GM12874 (cell line): ENCODE measurements around the gene CCDC116.

ENCODE experiments used
- TF ChIP-seq, protein P1 (sequence below): IDR thresholded peaks from 2 replicates; pipeline ENCODE4 v1.5.1; 2011; ENCODE audit warnings: low read depth, mild to moderate bottlenecking, control low read depth, low read length, moderate library complexity; ENCODE audit not compliant: insufficient read depth

Gene CCDC116

DNA sequence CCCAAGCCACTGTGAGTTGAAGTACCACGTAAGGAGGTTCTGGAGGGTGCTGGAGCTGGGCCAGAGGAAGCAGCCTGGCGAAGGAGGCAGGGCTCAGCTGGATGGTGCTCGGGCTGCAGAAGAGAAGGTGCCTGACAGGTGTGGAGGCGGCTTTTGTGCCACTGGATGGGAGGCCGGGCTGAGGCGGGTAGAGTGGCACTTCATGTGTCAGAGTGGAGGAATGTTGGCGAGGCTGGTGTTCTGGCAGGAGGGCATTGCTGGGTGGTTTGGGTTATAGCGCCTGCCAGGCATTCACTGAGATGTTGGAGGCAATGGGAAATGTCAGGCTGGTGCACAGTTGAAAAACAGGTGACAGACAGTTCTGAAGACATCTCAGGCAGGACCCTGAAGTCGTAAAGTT, 40.9 kb upstream of the CCDC116 start:
- TF ChIP-seq, protein P1, sequence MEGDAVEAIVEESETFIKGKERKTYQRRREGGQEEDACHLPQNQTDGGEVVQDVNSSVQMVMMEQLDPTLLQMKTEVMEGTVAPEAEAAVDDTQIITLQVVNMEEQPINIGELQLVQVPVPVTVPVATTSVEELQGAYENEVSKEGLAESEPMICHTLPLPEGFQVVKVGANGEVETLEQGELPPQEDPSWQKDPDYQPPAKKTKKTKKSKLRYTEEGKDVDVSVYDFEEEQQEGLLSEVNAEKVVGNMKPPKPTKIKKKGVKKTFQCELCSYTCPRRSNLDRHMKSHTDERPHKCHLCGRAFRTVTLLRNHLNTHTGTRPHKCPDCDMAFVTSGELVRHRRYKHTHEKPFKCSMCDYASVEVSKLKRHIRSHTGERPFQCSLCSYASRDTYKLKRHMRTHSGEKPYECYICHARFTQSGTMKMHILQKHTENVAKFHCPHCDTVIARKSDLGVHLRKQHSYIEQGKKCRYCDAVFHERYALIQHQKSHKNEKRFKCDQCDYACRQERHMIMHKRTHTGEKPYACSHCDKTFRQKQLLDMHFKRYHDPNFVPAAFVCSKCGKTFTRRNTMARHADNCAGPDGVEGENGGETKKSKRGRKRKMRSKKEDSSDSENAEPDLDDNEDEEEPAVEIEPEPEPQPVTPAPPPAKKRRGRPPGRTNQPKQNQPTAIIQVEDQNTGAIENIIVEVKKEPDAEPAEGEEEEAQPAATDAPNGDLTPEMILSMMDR, result no peak

DNA sequence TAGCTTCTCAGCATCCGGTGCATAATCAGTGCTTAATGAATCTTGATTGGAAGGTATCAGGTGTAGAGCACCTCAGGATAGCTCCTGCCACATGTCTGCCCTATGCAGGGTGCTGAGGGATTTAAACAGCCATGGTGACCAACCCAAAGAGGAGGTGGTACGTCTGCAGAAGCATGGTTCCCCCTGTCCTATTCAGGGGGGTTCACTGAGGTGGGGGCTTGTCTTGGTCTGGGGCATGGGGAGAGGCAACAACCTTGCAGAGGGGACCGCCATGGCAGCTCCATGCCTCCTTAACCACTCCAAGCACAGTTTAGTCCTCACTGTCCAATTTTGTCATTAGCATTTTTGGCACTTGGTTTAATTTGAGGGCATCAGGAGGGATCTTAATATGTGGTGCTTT, 40.1 kb upstream of the CCDC116 start:
- TF ChIP-seq, protein P1, result no peak

DNA sequence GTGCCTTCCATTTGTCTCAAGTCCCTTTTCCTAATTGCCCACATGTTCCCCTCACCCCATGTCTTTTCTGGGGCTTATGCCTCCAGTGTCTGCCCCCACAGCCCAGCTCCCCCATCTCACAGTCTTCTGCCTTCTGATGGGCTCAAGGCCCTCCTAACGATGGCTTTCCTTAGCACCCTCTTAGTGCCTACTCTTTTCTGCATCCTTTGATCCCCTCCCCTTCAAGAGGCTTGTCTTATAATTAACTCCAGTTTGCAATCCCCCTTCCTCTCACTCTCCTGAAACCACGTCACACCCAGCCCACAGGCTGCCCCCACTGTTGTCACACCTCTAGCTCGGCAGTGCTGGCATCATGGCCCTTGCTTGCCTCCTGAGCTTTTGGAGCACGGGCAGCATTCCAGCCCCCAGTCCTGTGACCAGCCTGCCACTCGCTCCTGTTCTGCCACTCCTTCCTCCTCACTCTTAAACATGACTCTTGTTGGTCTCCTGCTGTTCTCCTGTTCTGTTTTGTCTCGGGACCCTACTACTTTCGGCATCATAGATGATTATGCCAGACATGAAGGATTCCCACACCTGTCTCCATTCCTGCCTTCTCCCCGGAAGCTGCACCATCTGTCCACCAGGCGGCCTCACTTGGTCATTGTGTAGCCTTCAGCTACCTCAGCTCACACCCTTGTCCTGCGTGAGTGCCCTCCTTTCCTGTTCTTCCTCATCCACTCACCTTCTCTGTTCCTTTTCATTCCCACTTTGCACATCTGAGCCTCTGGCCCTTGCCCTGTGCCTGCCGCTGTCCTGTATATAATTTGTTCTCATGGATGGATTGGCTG, 38.9 kb upstream of the CCDC116 start:
- TF ChIP-seq, protein P1, result no peak

DNA sequence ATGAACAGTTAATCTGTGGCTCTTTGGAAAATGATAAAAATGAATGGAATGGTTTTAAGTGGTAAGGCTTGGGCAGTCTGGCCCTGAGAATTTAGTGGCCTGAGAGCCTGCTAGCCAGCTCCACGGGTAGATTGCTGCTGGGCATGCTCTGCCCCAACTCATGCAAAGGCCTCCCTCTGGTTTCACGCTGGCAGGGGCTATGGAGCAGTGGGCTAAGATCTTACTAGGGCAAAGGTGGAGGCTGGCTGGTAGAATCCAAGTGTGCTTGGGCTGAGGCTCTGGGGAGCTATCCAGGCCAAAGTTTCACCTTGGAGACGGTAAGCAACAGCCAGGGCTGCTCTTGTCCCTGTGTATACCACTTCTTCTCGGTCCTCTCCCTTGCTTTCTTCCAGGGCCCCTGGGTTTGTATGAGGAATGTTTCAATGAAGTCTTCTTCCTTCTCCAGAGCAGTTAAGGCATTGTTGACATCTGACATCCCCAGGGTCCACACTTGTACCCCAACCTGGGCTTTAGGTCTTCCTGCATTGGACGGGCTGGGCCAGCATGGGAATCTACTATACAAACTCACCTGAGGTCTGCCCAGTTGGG, 37.6 kb upstream of the CCDC116 start:
- TF ChIP-seq, protein P1, result no peak

DNA sequence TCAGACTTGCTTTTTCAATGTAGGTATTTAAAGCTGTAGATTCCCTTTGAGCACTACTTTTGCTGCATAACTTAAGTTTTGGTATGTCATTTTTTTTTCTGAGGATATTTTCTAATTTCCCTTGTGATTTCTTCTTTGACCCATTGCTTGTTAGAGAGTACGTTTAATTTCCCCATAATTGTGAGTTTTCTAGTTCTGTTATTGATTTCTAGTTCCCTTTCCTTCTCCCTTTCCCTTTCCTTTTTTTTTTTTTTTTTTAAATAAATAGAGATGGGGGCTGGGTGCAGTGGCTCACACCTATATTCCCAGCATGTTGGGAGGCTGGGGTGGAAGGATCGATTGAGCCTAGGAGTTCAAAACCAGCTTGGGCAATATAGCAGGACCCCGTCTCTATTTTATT, 34.3 kb upstream of the CCDC116 start:
- TF ChIP-seq, protein P1, result no peak

DNA sequence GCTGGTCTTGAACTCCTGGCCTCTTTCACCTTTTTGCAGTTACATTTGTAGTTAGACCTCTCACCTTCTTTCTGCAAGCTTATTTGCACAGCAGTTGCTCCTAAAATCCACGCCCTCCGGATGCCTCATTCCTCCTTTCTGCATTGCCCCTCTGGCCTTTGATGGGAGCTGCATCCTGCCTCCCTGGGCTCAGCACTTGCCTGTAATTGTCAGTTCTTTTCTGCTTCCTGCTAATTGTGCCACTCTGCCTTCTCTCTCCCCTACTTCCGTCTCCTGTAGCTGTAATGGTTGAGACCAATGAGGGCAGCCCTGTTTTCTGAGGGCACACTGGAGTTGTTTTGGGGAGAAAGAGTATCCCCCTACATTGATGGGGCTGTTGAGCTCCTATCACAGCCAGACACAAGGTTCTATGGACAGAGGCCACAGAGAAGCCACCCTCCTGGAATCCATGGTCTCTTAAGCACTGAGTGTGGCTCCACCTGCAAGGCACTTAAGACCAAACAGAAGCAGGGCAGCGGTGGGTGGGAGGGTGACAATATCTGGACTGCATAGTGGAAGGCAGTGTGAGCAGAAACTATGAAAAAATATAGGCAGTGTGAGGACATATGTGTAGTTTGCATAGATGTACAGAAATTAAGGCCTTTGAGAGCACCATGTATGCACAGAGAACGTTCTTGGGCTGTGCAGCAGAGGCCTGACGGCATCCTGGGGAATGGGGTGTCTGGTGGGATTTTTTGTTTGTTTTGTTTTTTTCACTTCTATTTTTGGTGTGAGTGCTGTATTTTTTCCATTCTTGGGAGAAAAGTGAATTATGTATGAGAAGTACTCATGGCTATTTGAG, 33.3 kb upstream of the CCDC116 start:
- TF ChIP-seq, protein P1, result no peak

DNA sequence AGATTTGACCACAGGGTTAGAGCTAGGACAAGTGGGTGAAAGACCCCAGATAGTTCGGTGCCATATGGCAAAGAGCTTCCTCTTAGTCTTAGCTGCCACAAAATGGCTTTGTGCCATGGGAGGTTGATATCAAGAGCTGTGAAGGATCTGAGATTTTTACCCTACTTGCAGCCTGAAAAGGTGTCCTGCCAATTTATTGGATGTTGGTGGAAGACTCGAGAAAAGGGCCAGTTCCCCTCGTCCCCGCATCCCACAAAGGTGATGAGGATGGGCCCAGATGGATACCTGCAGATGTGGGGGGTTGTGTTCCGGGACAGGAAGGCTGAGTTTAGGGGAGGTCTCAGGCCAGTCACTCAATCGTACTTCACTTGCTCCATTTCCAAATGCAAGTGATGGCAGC, 30.0 kb upstream of the CCDC116 start:
- TF ChIP-seq, protein P1, result no peak
